GM10248 (cell line): ENCODE data around the gene NSDHL.
"Not testable (repeated sequence)": the region's sequence is repeated elsewhere in the genome, so short reads cannot be mapped to it uniquely, and the experiment has no call there.

ENCODE experiments used
- CTCF ChIA-PET: fragments of 300-600 bp; sonication (Branson Sonifier 250); formaldehyde crosslinking; extraction: SDS; loops from one replicate; lab custom pipeline; 2021; ENCODE audit warnings: antibody characterized with exemption; lab: Yijun Ruan, JAX
- POLR2A ChIA-PET: fragments of 350-650 bp; sonication (Branson Sonifier 250); formaldehyde crosslinking; extraction: SDS; loops from one replicate; lab custom pipeline; 2020; ENCODE audit warnings: antibody characterized with exemption; lab: Yijun Ruan, JAX
- DNase-seq: peaks from one replicate; pipeline ENCODE4 v3.0.0; 2012; ENCODE audit errors: extremely low spot score
- CTCF ChIP-seq: IDR thresholded peaks from 2 replicates; pipeline ENCODE4 v1.5.1; 2012; ENCODE audit warnings: mild to moderate bottlenecking, low read depth; ENCODE audit errors: extremely low read depth, missing control alignments, control extremely low read depth

The NSDHL gene

DNA sequence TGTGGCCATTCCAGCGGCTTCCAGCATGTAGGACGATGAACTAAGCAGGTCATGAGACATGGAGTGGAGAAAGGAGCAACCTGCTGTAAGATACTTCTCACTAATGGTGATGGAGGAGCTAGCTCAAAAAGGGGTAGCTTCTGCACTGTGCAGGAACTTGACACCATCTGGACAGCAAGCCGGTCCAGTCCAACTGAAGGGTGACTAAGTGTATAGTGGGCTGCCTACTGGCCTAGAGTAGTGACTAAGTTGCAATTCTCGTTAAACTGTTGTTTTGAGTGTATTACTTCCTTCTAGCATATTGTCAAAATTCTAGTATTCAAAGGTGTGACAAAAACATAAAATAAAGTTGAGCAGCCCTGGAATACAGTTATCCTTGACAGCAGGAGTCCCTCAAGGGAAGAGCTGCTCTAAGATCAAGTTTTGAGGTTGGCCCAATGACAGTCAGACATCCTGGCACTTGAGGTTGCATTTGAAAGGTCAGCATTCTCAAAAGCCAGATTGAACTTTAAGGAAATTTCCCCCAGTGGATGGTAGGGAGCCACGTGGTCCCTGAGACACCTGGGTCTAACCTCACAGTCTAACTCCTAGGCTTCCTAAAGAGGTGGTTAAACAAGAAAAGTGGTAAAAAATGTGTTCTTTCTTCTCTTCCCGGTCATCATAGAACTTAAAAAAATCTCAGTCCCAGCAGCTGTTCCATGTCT, 8.3 kb upstream of the NSDHL start:
- ChIA-PET CTCF (interaction anchor here (0.6 to 1.5 kb wide), 3 partner anchors 8 to 1070 kb away, joined by 3 to 4 read pairs (median 3); no protein-coding TSS in a partner anchor), POLR2A (interaction anchor here (0.5 kb wide), 1 partner anchor 1258 kb away, joined by 3 read pairs; no protein-coding TSS in a partner anchor)
- TF ChIP-seq CTCF: no peak
- no peak for DNase-seq

GRCh38 chrX:152823657-152824056, 7.2 kb upstream of the NSDHL start:
- ChIA-PET CTCF (no interaction called here), POLR2A (no interaction called here)
- no peak for DNase-seq
- TF ChIP-seq CTCF: no peak

DNA sequence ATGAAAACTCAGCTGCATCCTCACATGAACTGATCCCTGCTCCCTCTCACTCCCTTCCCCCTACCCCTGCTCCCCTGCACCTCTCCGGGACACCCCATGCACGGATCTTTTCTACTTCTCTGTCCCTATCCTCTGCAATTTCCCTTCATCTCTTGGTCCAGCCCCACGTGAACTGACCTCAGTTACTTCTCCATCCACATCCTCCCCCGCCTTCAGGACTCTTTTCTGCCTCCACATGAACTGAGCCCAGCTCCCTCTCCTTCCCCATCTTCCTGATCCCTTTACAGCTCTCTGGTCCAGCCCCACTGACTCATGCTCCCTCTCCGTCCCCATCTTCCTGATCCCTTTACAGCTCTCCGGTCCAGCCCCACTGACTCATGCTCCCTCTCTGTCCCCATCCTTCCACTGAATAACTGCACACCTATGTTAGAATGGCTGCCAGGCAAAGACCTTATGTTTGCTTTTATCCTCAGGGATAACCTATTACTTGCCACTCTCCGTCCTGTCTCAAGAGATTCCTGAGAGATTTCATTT, 6.0 kb upstream of the NSDHL start:
- TF ChIP-seq CTCF: no peak
- POLR2A ChIA-PET: no interaction called here
- CTCF ChIA-PET: no interaction called here
- no peak for DNase-seq

DNA sequence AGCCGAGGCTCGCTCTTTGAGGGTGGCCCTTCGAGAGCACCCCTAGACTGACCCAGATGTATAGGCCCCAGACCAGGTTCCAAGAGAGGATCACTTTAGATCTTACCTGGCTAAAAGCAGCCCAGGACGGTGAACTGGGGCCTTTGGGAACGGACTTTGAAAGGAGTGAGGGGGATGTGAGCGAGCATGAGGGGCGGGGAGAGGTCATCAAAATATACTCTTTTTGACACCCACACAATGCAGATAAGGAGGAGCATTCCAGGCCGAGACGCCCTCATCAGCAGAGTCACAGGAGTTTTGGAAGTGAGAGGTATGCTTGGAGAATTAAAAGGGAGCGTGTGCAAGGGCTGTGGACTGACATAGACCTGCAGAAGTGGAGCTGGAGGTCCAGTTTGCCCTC, 528 bp downstream of the NSDHL start:
- POLR2A ChIA-PET: no interaction called here
- TF ChIP-seq CTCF: no peak
- DNase-seq: no peak
- CTCF ChIA-PET: interaction anchor here (3.0 kb wide), 1 partner anchor 10 kb away, joined by 8 read pairs; no protein-coding TSS in a partner anchor

- TF ChIP-seq CTCF: no peak
- ChIA-PET CTCF (interaction anchor here (1.1 to 1.2 kb wide), 2 partner anchors 11 to 13 kb away, joined by 3 read pairs; no protein-coding TSS in a partner anchor), POLR2A (no interaction called here)
- DNase-seq: no peak
Observed at GRCh38 chrX:152832520-152832919, 1.7 kb downstream of the NSDHL start.

DNA sequence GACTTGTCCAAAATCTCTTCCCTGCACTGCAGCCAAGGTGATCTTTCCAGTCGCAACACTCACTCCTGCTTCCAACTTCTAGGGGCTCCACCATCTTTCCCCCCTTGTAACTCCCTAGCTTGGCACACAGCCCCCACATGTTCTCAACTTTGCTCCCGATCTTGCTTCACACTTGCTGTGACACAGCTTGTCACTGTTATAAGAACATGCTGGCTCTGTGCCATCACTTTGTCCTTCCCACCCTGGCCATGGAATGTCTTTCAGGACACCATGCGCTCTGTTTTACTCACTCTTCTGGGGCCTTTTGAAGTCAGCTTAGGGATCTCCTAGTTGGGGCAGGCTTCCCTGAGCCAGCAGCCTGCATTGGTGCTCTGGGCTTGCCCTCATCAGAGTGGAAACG, 2.5 kb downstream of the NSDHL start:
- POLR2A ChIA-PET: no interaction called here
- TF ChIP-seq CTCF: no peak
- CTCF ChIA-PET: interaction anchor here (1.1 to 1.2 kb wide), 2 partner anchors 12 to 13 kb away, joined by 3 read pairs; no protein-coding TSS in a partner anchor

GRCh38 chrX:152835470-152835869, 4.6 kb downstream of the NSDHL start:
- CTCF ChIA-PET, DNase-seq, POLR2A ChIA-PET: not testable (repeated sequence)

More for the DNA sequence above, 2.5 kb downstream of the NSDHL start:
- DNase-seq: no peak
